GM21526 (cell line): ENCODE results near the gene MTMR3.
"Not testable (repeated sequence)": the region's sequence is repeated elsewhere in the genome, so short reads cannot be mapped to it uniquely, and the experiment has no call there.

ENCODE experiments used
- ATAC-seq: cut with Tn5 transposase; IDR thresholded peaks from one replicate; pipeline ENCODE4 v1.9.1; 2021; ENCODE audit warnings: moderate library complexity; ENCODE audit not compliant: unreplicated experiment, low FRiP score

Gene MTMR3

DNA sequence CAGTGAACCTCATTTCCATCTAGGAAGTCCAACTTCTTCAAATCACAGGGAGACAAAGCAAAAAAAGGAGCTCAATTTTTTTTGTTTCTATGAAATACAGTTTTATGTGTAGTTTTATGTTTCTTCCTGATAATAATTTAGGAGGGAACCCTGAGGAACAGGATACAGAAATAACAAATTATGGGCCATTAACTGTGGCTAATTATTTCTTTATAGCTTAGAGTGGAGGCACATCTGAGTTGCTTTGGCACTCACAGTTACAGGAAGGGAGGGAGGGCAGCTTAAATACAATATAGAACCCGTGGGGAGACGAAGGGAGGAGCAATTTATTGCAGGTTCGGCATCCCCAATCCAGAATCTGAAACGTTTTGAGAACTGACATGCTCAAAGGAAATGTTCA is 160.2 kb downstream of the MTMR3 start:
- no peak for ATAC-seq

GRCh38 chr22:30044369-30044768 is 161.4 kb downstream of the MTMR3 start:
- no peak for ATAC-seq

DNA sequence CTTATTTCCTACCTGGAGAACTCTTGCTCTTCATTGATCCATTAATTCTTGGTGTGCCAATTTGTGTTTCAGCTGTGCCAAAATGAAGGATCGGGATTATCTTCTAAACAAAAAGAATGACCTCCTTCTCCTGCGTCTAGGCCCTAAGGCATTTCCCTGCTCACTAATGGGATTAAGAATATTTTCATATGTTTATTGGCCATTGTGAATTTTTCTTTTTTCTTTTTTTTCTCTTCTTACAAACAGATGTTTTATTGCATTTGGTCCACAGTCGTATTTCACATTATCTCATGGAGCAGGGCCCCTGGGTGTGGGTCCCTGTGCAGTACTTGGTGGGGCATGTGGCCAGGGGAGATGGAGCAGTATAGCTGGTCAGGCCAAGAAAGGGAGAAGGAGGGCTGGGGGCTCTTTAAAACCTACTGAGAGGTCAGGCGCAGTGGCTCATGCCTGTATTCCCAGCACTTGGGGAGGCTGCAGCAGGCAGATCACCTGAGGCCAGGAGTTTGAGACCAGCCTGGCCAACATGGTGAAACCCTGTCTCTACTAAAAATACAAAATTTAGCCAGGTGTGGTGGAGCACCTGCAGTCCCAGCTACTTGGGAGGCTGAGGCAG is 162.0 kb downstream of the MTMR3 start:
- no peak for ATAC-seq

- ATAC-seq = no peak
Observed at GRCh38 chr22:30045494-30045887, 162.5 kb downstream of the MTMR3 start.

GRCh38 chr22:30045901-30046715 is 163.1 kb downstream of the MTMR3 start:
- no peak for ATAC-seq

- no peak for ATAC-seq
Observed at GRCh38 chr22:30046716-30047363, 163.9 kb downstream of the MTMR3 start.

- ATAC-seq = no peak
Observed at GRCh38 chr22:30047364-30047738, 164.4 kb downstream of the MTMR3 start.

DNA sequence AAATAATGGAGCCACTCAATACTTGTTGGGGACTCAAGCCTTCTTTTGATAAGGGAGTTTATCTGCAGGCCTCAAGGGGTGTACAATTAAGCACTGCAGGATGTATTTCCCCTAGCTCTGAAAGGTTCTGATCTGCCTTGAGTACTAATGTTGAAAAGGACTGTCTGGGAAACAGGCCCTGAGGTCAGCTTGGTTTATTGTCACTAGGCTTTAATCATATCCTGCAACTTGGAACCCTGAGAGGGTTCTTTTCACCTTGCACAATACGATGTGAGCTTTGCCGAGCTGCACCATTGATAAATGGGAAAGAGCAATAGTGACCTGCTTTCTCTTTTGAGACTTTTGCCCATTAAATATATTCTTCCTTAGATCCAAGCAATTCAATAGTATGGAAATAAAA is 165.7 kb downstream of the MTMR3 start:
- no peak for ATAC-seq

- ATAC-seq = no peak
Observed at GRCh38 chr22:30054067-30054763, 171.2 kb downstream of the MTMR3 start.

DNA sequence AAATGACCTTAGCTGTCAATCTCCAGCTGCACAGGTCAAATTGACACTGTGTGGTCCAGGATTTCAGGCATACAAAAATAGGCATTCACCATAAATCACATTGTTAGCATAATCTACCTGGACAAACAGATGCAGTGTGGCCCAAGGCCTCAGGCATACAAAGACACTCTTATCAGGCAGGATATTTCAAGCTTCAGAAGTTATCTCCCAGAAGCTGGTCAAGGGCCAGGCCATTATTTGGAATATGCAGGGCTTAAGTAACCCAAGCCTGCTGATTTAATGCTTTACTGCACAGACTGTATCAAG is 171.7 kb downstream of the MTMR3 start:
- ATAC-seq = no peak

DNA sequence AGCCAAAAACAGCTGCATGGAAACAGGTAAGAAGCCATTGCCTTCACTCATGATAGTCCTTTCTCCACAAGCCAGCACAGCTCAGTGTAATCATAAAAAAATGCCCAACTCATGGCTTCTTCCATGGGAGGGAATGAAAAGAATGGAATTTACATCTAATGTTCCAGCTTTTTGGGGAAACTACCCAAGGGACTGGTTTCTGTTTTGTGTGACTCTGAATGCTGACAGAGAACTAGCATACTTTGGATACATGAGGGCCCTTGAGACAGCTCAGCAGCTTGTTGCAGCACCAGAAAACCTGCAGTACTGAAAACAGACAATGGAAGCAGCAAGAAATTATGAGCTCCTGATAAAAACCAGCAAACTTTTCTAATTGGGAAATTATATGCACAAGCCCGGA is 173.0 kb downstream of the MTMR3 start:
- ATAC-seq = no peak

DNA sequence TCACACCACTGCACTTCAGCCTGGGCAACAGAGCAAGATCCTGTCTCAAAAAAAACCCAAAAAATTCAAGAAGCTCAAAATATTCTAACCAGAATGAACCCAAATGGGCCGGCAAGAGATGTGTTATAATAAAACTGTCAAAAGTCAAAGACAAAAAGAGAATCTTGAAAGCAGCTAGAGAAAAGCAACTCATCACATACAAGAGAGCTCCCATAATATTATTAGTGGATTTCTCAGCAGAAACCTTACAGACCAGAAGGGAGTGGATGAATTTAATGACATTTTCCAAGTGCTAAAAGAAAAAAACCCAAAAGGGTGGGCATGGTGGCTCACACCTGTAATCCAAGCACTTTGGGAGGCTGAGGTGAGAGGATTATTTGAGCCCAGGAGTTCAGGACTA is 174.4 kb downstream of the MTMR3 start:
- ATAC-seq = no peak

- ATAC-seq = not testable (repeated sequence)
Observed at GRCh38 chr22:30059346-30060020, 176.5 kb downstream of the MTMR3 start.

DNA sequence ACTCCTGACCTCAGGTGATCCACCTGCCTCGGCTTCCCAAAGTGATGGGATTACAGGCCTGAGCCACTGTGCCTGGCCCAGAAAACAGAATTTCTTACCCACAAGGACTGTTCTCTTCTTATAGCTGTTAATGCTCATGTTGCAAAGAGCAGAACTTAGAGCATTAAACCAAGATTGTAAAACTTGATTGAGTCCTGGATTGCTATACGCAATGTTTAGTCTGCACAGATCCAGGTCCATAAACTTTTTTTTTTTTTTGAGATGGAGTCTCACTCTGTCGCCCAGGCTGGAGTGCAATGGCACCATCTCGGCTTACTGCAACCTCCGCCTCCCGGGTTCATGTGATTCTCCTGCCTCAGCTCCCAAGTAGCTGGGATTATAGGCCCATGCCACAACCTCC is 178.1 kb downstream of the MTMR3 start:
- not testable (repeated sequence) for ATAC-seq

- ATAC-seq = no peak
Observed at GRCh38 chr22:30062259-30062658, 179.3 kb downstream of the MTMR3 start.

DNA sequence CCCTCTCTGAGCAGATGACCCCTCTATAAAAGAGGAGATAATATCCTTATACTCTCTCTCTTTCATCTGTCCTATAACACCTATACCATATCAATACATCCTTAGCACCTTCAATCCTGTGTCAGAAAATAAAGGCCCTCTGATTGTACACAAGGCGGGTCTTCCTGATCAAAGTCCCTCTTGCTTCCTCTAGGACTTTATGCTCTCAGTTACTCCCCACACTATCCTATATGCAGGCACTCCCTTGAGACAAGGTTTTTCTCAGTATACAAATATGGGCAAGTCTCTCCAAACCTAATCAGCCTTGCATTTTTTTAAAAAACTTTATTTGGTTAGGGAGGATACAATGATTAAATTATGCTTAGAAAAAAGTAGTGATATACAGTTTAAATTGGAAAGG is 180.0 kb downstream of the MTMR3 start:
- no peak for ATAC-seq

DNA sequence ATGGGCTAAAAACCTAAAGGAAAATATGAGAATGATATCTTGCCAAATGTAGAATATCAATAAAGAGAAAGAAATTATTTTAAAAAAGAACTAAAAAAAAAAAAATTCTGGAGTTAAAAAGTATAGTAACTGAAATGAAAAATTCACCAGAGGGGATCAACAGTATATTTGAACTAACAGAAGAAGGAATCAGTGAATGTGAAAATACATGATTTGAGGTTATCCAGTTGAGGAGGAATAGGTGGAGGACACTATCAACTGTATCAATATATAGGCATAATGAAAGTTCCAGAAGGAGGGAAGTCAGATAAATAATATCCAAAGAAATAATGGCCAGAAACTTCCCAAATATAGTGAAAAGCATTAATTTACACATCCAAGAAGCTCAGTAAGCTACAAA is 181.2 kb downstream of the MTMR3 start:
- ATAC-seq = no peak

DNA sequence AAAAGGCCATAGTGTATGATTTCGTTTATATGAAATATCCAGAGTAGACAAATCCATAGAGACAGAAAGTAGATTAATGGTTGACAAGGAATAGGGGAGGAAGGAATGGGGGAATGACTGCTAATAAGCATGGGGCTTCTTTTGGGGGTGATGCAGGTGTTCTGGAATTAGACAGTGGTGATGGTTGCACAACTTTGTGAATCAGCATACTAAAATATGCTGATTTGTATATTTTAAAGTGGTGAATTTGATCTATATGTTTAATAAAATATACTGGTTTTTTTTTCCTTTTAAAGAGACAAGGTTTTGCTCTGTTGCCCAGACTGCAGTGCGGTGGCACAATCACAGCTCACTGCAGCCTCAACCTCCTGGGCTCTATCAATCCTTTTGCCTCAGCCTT is 190.8 kb downstream of the MTMR3 start:
- no peak for ATAC-seq

GRCh38 chr22:30074147-30074546 is 191.2 kb downstream of the MTMR3 start:
- ATAC-seq = no peak

DNA sequence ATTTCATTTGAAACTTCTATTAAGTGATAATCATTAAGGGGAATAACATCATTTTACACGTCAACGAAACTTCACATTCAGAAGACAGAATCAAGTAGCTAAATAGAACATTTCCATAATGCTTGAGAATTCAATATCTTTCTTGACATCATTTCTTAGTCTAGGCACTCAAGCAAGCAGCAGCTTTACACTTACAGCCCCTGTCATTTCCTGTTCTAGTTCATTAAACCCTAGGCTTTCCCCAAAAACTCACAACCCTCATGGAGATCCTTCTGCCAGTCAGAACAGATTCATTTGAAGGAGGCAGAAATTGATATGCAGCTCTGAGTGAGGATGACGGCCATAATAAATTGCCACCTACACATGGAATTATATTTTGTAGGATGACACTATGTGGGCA is 192.0 kb downstream of the MTMR3 start:
- no peak for ATAC-seq
